HUES64 (cell line): ENCODE measurements around the gene RPS6KA2.
"Not testable (repeated sequence)": the region's sequence is repeated elsewhere in the genome, so short reads cannot be mapped to it uniquely, and the experiment has no call there.

Source experiments
- H3K27ac ChIP-seq: 2 replicates; pipeline ENCODE4 v1.7.0; 2013; ENCODE audit warnings: low read depth, low read length, inconsistent platforms
- H3K27me3 ChIP-seq: 2 replicates; pipeline ENCODE4 v1.6.1; 2013; ENCODE audit warnings: mild to moderate bottlenecking, low read length; ENCODE audit not compliant: insufficient read depth
- H3K36me3 ChIP-seq: 2 replicates; pipeline ENCODE4 v1.6.1; 2013; ENCODE audit warnings: mild to moderate bottlenecking, low read length; ENCODE audit not compliant: insufficient read depth
- H3K4me1 ChIP-seq: 2 replicates; pipeline ENCODE4 v1.6.1; 2013; ENCODE audit warnings: mild to moderate bottlenecking, low read length, moderate library complexity; ENCODE audit not compliant: insufficient read depth
- H3K4me3 ChIP-seq: 2 replicates; pipeline ENCODE4 v1.5.1; 2013; ENCODE audit warnings: mild to moderate bottlenecking, low read length, moderate library complexity
- H3K9ac ChIP-seq: 2 replicates; pipeline ENCODE4 v1.6.1; 2013; ENCODE audit warnings: mild to moderate bottlenecking, low read depth, low read length
- H3K9me3 ChIP-seq: 2 replicates; pipeline ENCODE4 v1.6.1; 2013; ENCODE audit warnings: low read depth, low read length; ENCODE audit not compliant: insufficient read depth
- WGBS: fragments of 150-250, 120-280 bp; methylation state at CpG from one replicate; pipeline ENCODE4 v1.1.7; 2013; ENCODE audit warnings: missing lambda C conversion rate; 5-methylcytosine and 5-hydroxymethylcytosine counted together

RPS6KA2 gene

DNA sequence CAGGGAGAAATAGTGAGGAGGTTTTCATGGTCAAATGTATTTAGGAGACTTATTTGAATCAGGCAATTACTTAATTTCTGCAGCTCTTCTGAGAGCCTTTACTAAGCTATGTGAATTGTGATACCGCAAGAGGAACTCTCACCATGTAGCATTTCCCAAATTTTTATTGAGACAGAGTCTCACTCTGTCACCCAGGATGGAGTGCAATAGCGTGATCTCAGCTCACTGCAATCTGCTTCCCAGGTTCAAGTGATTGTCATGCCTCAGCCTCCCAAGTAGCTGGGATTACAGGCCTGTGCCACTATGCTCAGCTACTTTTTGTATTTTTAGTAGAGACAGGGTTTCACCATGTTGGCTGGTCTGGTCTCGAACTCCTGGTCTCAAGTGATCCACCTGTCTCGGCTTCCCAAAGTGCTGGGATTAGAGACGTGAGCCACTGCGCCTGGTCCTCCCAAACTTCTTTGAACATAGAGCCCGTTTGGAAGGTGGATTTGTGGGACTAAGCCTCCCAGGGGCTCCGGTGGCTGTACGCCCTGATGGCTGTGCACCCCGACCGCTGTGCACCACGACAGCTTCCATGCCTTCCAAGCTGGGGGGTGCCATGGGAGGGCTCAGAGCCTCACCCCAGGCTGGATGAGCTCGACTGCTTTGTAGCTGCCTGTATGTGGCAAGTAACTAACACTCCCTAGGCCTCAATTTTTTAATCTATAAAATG is 238.6 kb downstream of the RPS6KA2 start:
- Histone ChIP-seq H3K27ac (no peak overlapping the region), H3K4me1 (no peaks in the 10 kb centered on the region), H3K9ac (no peak overlapping the region), H3K27me3 (no peaks in the 10 kb centered on the region), H3K36me3 (no peaks in the 10 kb centered on the region), H3K9me3 (no peaks in the 10 kb centered on the region), H3K4me3 (no peak overlapping the region)
- 94% methylated on average over 13 of the region's 13 CpGs for WGBS

DNA sequence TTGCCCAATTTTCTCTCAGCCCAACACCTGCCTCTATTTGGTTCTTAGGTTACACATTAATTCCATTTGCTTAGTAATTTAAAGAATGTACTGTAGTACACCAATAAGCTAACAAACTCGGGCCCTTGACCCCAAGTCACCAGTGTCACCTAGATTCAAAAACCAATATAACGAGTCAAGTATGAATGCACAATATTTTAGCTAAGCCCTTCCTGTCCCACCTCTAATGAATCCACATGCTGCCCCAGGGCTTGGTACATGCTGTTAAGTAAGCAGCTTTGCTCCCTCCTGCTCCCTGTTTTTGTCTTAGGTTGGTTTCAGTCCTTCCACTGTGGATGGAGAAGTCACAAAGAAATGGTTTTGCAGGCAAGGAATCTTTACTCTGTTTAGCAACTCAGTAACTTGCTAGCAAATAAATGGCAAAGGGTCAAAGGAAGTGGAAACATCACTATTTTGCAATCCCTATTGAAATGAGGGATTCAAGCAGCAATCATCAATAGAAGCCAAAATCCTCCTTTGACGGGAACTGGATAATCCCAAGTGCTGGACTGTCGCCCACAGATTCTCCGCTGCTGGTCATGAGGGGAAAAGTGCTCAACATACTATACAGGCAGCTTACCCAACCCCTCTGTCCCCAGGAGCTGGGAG is 239.3 kb downstream of the RPS6KA2 start:
- no peak overlapping the region for H3K9ac ChIP-seq
- WGBS = 93% methylated on average over 5 of the region's 5 CpGs

DNA sequence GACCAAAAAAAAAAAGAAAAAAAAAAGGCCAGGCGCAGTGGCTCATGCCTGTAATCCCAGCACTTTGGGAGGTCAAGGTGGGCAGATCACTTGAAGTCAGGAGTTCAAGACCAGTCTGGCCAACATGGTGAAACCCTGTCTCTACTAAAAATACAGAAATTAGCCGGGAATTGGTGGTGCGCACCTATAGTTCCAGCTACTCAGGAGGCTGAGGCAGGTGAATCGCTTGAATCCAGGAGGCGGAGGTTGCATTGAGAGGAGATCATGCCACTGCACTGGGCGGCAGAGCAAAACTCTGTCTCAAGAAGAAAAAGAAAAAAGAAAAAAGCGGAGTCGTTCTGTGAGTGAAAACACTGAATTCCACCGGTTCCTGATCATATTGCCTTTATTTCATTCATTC is 240.0 kb downstream of the RPS6KA2 start:
- H3K9me3 ChIP-seq, H3K4me1 ChIP-seq, H3K36me3 ChIP-seq, H3K27me3 ChIP-seq, H3K27ac ChIP-seq, H3K4me3 ChIP-seq, H3K9ac ChIP-seq: not testable (repeated sequence)
- WGBS = 93% methylated on average over 9 of the region's 9 CpGs

More for the DNA sequence above, 239.3 kb downstream of the RPS6KA2 start:
- H3K27me3 ChIP-seq = no peaks in the 10 kb centered on the region
- no peaks in the 10 kb centered on the region for H3K4me1 ChIP-seq
- no peak overlapping the region for H3K4me3 ChIP-seq
- H3K9me3 ChIP-seq = no peaks in the 10 kb centered on the region
- no peaks in the 10 kb centered on the region for H3K36me3 ChIP-seq
- H3K27ac ChIP-seq = no peak overlapping the region

DNA sequence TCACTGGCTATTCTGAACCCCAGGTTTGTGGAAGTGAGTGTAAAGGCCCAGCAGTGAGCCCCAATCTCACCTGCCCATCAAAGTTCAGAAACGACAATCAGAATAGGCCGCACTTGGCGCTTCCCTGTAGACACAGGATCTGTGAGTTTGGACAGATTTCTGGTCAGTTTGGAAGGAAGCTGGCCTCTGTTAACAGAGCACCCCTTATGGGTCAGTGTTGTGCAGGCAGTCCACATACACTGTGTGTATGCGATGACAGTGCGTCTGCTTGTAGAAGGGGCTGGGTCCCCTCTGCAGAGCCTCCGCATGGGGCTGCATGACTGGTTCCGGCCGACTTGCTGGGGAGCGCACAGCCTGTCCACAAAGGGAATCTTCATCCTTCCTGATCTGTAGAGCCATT is 240.9 kb downstream of the RPS6KA2 start:
- peaks cover 3% of the 10 kb centered on the region for H3K27me3 ChIP-seq

DNA sequence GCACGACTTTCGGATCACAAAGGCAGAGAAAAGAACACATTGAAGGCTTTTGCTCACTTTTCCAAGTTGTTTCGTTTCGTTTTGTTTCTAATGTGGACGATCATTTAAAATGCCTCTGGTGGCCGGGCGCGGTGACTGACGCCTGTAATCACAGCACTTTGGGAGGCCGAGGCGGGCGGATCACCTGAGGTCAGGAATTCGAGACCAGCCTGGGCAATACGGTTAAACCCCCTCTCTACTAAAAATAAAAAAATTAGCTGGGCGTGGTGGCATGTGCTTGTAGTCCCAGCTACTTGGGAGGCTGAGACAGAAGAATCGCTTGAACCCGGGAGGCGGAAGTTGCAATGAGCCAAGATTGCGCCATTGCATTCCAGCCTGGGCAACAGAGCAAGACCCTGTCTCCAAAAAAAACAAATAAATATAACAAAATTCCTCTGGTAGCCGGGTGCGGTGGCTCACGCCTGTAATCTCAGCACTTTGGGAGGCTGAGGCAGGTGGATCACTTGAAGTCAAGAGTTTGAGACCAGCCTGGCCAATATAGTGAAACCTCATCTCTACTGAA is 243.2 kb downstream of the RPS6KA2 start:
- not testable (repeated sequence) for H3K4me1 ChIP-seq, H3K36me3 ChIP-seq, H3K27me3 ChIP-seq, H3K9me3 ChIP-seq
- Histone ChIP-seq H3K9ac (peak overlapping the region; percentile 86), H3K4me3 (peak overlapping the region; percentile 83), H3K27ac (peak overlapping the region; percentile 89; the same call in 1 of the 2 replicates)
- 39% methylated on average over 22 of the region's 22 CpGs for WGBS

More for the DNA sequence above, 240.9 kb downstream of the RPS6KA2 start:
- Histone ChIP-seq H3K4me3 (no peak overlapping the region), H3K27ac (no peak overlapping the region), H3K9me3 (no peaks in the 10 kb centered on the region), H3K9ac (no peak overlapping the region), H3K36me3 (no peaks in the 10 kb centered on the region), H3K4me1 (peaks cover 4% of the 10 kb centered on the region; the same call in 1 of the 2 replicates)
- 92% methylated on average over 9 of the region's 9 CpGs for WGBS

DNA sequence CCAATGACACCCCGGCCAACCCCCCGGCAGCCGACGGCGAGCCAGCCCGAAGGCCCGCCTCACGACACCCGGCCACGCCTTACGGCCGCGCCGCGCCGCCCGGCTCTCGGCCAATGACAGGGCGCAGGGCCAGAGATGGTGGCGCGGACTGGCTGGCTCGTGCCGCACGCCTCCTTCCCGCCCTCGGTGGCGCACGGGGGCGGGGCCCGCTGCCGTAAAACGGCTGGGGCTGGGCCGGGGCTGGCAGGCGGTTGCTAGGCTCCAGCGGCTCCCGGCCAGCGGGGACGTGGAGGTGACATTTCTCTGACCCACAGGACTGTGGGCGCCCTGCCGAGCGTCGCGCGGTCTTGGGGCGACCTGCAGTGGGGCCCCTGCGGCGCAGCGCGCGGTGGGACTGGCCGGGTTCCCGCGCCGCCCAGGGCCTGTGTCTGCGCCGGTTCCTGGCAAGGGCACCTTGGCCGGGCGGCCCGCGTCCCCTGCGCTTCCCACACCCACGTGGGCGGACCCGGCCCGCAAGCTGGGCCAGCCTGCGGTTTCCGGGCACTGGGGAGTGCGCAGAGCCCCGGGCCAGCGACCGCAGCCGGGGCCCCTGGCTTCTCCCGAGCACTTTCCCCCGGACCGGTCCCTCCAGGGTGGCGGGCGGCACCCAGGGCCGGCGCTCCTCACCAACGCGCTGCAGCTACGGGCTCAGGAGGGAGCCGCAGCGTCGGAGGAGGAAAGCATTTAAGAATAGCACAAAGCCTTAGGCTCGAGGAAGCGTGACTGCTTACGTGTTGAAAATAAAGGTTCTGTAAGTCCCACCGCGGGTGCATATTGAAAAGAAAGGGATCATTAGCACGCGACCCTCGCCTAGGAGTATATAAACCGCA is 243.9 kb downstream of the RPS6KA2 start, which contains the start of gene MPC1:
Gene MPC1 (minus strand): TSS at position 8 of the 869 bp plus-strand sequence. CDS start 64 bp downstream, outside the sequence.
- Histone ChIP-seq H3K36me3 (no peaks in the 10 kb centered on the region), H3K9me3 (no peaks in the 10 kb centered on the region), H3K9ac (peak within 1 kb of the TSS; percentile 86), H3K4me3 (peak within 1 kb of the TSS; percentile 83), H3K4me1 (peaks cover 5% of the 10 kb centered on the region; the same call in 1 of the 2 replicates), H3K27me3 (peaks cover 3% of the 10 kb centered on the region), H3K27ac (peak within 1 kb of the TSS; percentile 89; the same call in 1 of the 2 replicates)
- WGBS = under 1% methylated on average over 94 of the region's 94 CpGs

DNA sequence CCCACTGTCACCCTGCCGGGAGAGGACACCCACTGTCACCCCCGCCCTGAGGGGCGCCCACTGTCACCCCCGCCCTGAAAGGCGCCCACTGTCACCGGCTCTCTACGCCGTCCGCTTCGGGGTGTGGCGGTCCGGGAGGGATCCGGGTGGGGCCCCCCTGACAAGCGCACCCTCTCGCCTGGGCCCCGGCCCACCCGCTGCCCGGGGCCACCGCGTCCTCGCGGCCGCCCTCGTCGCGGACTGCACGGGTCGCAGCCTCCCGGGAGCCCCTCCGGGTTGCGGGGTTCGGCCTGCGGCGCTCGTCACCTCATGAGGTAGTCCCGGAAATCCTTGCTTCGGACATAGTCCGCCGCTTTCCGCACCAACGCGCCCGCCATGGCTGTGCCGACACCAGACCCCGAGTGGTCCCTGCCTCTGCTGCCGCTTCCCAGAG is 244.5 kb downstream of the RPS6KA2 start:
- H3K4me1 ChIP-seq = peaks cover 5% of the 10 kb centered on the region; the same call in 1 of the 2 replicates
- H3K9me3 ChIP-seq = no peaks in the 10 kb centered on the region
- H3K36me3 ChIP-seq = no peaks in the 10 kb centered on the region
- no peak overlapping the region for H3K9ac ChIP-seq
- under 1% methylated on average over 46 of the region's 46 CpGs for WGBS
- H3K27me3 ChIP-seq = peaks cover 3% of the 10 kb centered on the region
- H3K4me3 ChIP-seq = peak overlapping the region; percentile 83
- H3K27ac ChIP-seq = no peak overlapping the region

DNA sequence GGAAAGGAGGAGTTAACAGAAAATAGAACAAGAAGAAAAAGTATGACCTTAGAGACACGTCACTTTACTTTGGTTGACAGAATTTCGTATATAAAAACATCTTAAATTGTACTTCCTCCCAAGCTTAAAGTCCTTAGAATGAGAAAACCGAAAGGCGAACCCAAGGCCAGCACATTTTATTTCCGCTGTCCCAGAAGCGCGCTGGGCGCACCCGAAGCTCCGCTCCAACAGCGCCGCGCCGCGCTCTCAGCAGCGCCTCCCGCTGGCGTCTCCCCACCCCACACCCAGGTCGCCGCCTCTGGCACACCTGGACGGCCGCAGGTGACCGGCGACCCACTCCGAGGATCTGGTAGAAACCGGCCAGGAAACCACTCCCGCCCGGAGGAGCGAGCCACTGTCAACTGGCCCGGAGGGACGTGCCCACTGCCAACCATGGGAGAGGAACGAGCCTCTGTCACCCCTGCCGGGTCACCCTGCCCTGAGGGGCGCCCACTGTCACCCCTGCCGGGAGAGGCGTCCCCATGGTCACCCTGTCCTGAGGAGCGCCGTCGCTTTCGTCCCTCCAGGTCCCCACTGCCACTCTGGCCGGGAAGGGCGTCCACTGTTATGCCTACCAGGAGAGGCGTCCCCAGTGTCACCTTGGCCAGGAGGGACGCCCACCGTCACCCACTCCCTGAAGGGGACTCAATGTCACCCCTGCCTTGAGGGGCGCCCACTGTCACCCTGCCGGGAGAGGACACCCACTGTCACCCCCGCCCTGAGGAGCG is 245.1 kb downstream of the RPS6KA2 start:
- H3K9me3 ChIP-seq = no peaks in the 10 kb centered on the region

DNA sequence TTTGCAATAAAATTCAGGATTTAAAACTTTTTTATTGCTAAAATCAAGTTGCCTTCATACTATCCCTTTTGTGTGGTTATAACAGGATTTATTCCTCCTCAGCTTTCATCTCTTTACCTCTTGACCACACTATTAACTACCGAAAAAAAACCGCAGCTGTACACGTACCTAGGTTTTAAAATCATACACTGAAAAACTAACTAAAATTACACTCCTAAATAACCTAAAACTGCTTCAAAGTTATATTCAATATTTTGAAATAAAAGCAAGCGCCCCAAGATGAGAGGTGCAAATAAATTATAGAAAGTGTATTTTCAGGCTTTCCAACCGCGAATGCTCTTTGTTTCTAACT is 245.7 kb downstream of the RPS6KA2 start:
- Histone ChIP-seq H3K36me3 (no peaks in the 10 kb centered on the region), H3K27ac (no peak overlapping the region), H3K4me3 (peak overlapping the region; percentile 83), H3K4me1 (peaks cover 5% of the 10 kb centered on the region; the same call in 1 of the 2 replicates), H3K9ac (no peak overlapping the region), H3K9me3 (no peaks in the 10 kb centered on the region), H3K27me3 (peaks cover 3% of the 10 kb centered on the region)
- WGBS = 60% methylated on average over 6 of the region's 6 CpGs

More for the DNA sequence above, 245.1 kb downstream of the RPS6KA2 start:
- Histone ChIP-seq H3K9ac (no peak overlapping the region), H3K4me3 (peak overlapping the region; percentile 83), H3K27me3 (peaks cover 3% of the 10 kb centered on the region), H3K4me1 (peaks cover 5% of the 10 kb centered on the region; the same call in 1 of the 2 replicates), H3K36me3 (no peaks in the 10 kb centered on the region), H3K27ac (no peak overlapping the region)
- 1% methylated on average over 49 of the region's 49 CpGs for WGBS

DNA sequence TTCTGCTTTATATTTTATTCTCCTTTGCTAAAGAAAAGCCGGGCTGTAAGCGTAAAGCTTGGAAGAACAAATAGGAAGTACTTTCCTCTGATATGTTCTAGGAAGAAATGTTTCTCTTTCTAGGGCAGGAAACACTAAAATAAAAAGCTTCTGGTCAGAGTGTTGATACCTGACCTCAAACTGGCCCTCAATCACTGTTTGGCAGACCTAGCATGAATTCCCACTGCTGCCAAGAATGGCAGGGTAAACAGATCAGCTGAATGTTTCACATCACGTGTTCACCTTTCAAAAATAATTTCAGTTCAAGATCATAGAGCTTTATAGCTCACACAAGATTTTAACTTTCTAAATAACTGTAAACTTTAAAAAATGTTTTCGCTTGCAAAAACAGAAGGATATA is 247.3 kb downstream of the RPS6KA2 start:
- peaks cover 3% of the 10 kb centered on the region for H3K27me3 ChIP-seq
- no peak overlapping the region for H3K4me3 ChIP-seq
- H3K27ac ChIP-seq = no peak overlapping the region
- no peaks in the 10 kb centered on the region for H3K36me3 ChIP-seq
- no peaks in the 10 kb centered on the region for H3K9me3 ChIP-seq
- H3K4me1 ChIP-seq = peaks cover 11% of the 10 kb centered on the region
- 88% methylated on average over 3 of the region's 4 CpGs for WGBS
- no peak overlapping the region for H3K9ac ChIP-seq
